ENCODE results near the gene DDI2.

GRCh38 chr1:15617173-15618076 is at the start of gene DDI2:
- peak; percentile 64 for TF ChIP-seq MAX (IDR thresholded peaks at IDR 0.05; ENCODE audit: low read depth, low read length)
- no peak for TF ChIP-seq CTCF (IDR thresholded peaks at IDR 0.05; ENCODE audit: low read depth, low read length)
- TF ChIP-seq POLR2A (IDR thresholded peaks at IDR 0.05; ENCODE audit: extremely low read depth, insufficient read length): peak; percentile 76
